HepG2 (cell line): Measurements from ENCODE around the gene SLBP. TPM values are rescaled to one million over a fixed set of nuclear protein-coding genes. Genes with fewer than 3 reads are reported as not detected.

Experiments used
- ARHGAP35 ChIP-seq: sonication (generic); formaldehyde crosslinking; IDR thresholded peaks from 2 replicates; pipeline ENCODE4 v1.9.0; 2022; ENCODE audit warnings: mild to moderate bottlenecking, inconsistent platforms, moderate library complexity, missing genetic modification reagents, borderline replicate concordance
- ATF5 ChIP-seq: sonication (generic); formaldehyde crosslinking; IDR thresholded peaks from 2 replicates; pipeline ENCODE4 v1.4.0; 2020; ENCODE audit warnings: mild to moderate bottlenecking, low read depth, missing genetic modification reagents
- CEBPZ ChIP-seq: IDR thresholded peaks from 2 replicates; pipeline ENCODE4 v1.6.1; 2012; ENCODE audit warnings: low read length, improper control_type of control experiment
- EHMT2 ChIP-seq: fragments of 200-600 bp; sonication (generic); IDR thresholded peaks from 2 replicates; pipeline ENCODE4 v1.7.0; 2017; ENCODE audit warnings: antibody characterized with exemption, low read depth, low read length, borderline replicate concordance
- ETS1 ChIP-seq: sonication (generic); formaldehyde crosslinking; IDR thresholded peaks from 2 replicates; pipeline ENCODE4 v1.4.0; 2020; ENCODE audit warnings: missing genetic modification reagents
- GATAD1 ChIP-seq: IDR thresholded peaks from 2 replicates; pipeline ENCODE4 v1.6.1; 2016; ENCODE audit warnings: missing genetic modification reagents, missing compliant biosample characterization
- HNRNPL ChIP-seq: fragments of 200-400 bp; formaldehyde crosslinking; IDR thresholded peaks from 2 replicates; pipeline ENCODE4 v1.6.1; 2017; ENCODE audit warnings: mild to moderate bottlenecking, low read depth, low read length
- IRF2 ChIP-seq: IDR thresholded peaks from 2 replicates; pipeline ENCODE4 v1.6.1; 2018; ENCODE audit warnings: missing genetic modification reagents, missing compliant biosample characterization
- LBX2 ChIP-seq: sonication (generic); formaldehyde crosslinking; IDR thresholded peaks from 2 replicates; pipeline ENCODE4 v1.5.0; 2020; ENCODE audit warnings: missing genetic modification reagents, mild to moderate bottlenecking, borderline replicate concordance
- MEF2D ChIP-seq: sonication (generic); formaldehyde crosslinking; IDR thresholded peaks from 2 replicates; pipeline ENCODE4 v1.5.1; 2020; ENCODE audit warnings: mild to moderate bottlenecking, missing genetic modification reagents
- SAFB2 ChIP-seq: sonication (generic); formaldehyde crosslinking; IDR thresholded peaks from 2 replicates; pipeline ENCODE4 v1.5.1; 2020; ENCODE audit warnings: missing genetic modification reagents, low read depth, mild to moderate bottlenecking, borderline replicate concordance
- U2AF1 ChIP-seq: fragments of 200-400 bp; formaldehyde crosslinking; optimal IDR thresholded peaks from 2 replicates; pipeline ENCODE3; 2017; ENCODE audit warnings: mild to moderate bottlenecking, low read depth, low read length
- WIZ ChIP-seq: sonication (generic); formaldehyde crosslinking; IDR thresholded peaks from 2 replicates; pipeline ENCODE4 v1.5.1; 2020; ENCODE audit warnings: mild to moderate bottlenecking, missing genetic modification reagents
- YEATS2 ChIP-seq: sonication (generic); formaldehyde crosslinking; IDR thresholded peaks from 2 replicates; pipeline ENCODE4 v1.4.0; 2020; ENCODE audit warnings: missing genetic modification reagents, borderline replicate concordance
- ZBTB21 ChIP-seq: sonication (generic); formaldehyde crosslinking; IDR thresholded peaks from 2 replicates; pipeline ENCODE4 v1.4.0; 2020; ENCODE audit warnings: missing genetic modification reagents
- ZBTB33 ChIP-seq: sonication (generic); formaldehyde crosslinking; IDR thresholded peaks from 2 replicates; pipeline ENCODE4 v1.4.0; 2020; ENCODE audit warnings: missing genetic modification reagents
- ZC3H13 ChIP-seq: sonication (generic); formaldehyde crosslinking; IDR thresholded peaks from 2 replicates; pipeline ENCODE4 v1.8.1; 2023; ENCODE audit warnings: mild to moderate bottlenecking, missing genetic modification reagents, moderate library complexity
- ZFY ChIP-seq: sonication (generic); formaldehyde crosslinking; IDR thresholded peaks from 2 replicates; pipeline ENCODE4 v1.4.0; 2020; ENCODE audit warnings: missing genetic modification reagents
- ZMYM2 ChIP-seq: sonication (generic); formaldehyde crosslinking; IDR thresholded peaks from 2 replicates; pipeline ENCODE4 v1.8.0; 2022; ENCODE audit warnings: mild to moderate bottlenecking, missing genetic modification reagents
- ZNF121 ChIP-seq: sonication (generic); formaldehyde crosslinking; IDR thresholded peaks from 2 replicates; pipeline ENCODE4 v1.5.0; 2020; ENCODE audit warnings: mild to moderate bottlenecking, missing genetic modification reagents
- ZNF430 ChIP-seq: sonication (generic); formaldehyde crosslinking; IDR thresholded peaks from 2 replicates; pipeline ENCODE4 v1.9.0; 2021; ENCODE audit warnings: mild to moderate bottlenecking, missing genetic modification reagents
- ZNF558 ChIP-seq: sonication (generic); formaldehyde crosslinking; IDR thresholded peaks from 2 replicates; pipeline ENCODE4 v1.9.0; 2022; ENCODE audit warnings: mild to moderate bottlenecking, missing genetic modification reagents, borderline replicate concordance
- ZNF570 ChIP-seq: sonication (generic); formaldehyde crosslinking; IDR thresholded peaks from 2 replicates; pipeline ENCODE4 v1.4.0; 2020; ENCODE audit warnings: mild to moderate bottlenecking, missing genetic modification reagents, borderline replicate concordance
- ZNF780A ChIP-seq: sonication (generic); formaldehyde crosslinking; IDR thresholded peaks from 2 replicates; pipeline ENCODE4 v1.8.0; 2022; ENCODE audit warnings: mild to moderate bottlenecking, missing genetic modification reagents, moderate library complexity
- polyA plus RNA-seq, 8 experiments: library from polyadenylated mRNA; depleted of rRNA in 3 of 8; stranded (reverse) in 7 of 8; unstranded in 1 of 8; fragments of >200 nt; fragmentation: Illumina TruSeq in 4 of 8; extraction: Trizol in 4 of 8; gene quantifications; 2 replicates each; pipeline versions ENCODE4 v1.2.1 to v1.2.3, GENCODE V29; 2011 to 2016; ENCODE audit warnings: low read depth in 4 of 8, missing spikeins in 1 of 8, mixed read lengths in 1 of 8; ENCODE audit not compliant: insufficient read depth in 1 of 8
- total RNA-seq, 5 experiments: library from RNA; depleted of rRNA; stranded (reverse); fragments of >200 nt; fragmentation: Illumina TruSeq; extraction: Trizol; gene quantifications; 2 replicates each; pipeline ENCODE4 v1.2.3, GENCODE V29; 2016; ENCODE audit warnings: low read depth in 1 of 5

Gene SLBP
- total and polyA plus RNA-seq, 2 of the 13 experiments (the other 11 are each of a cell fraction or from before 2014, with no cell fraction given), result 43.9 to 104 TPM

GRCh38 chr4:1748465-1748995, 36.4 kb upstream of the SLBP start (continued):
- TF ChIP-seq ZBTB33 (peak; percentile 63; the same call in 1 of the 2 replicates), ZFY (CRISPR knock-in tag) (peak; percentile 24; the same call in 1 of the 2 replicates), GATAD1 (CRISPR knock-in tag) (0 out of 2 replicates have a peak, but pooled peaks have one; percentile 26), U2AF1 (peak; percentile 51), ZMYM2 (no peak), EHMT2 (no peak), IRF2 (CRISPR knock-in tag) (no peak), SAFB2 (CRISPR knock-in tag) (no peak), ZNF430 (CRISPR knock-in tag) (no peak), LBX2 (CRISPR knock-in tag) (no peak), ARHGAP35 (no peak), ZNF570 (CRISPR knock-in tag) (no peak), WIZ (CRISPR knock-in tag) (no peak), MEF2D (CRISPR knock-in tag) (no peak), ZNF780A (CRISPR knock-in tag) (no peak), ATF5 (CRISPR knock-in tag) (0 out of 2 replicates have a peak, but pooled peaks have one; percentile 21), ETS1 (no peak), CEBPZ (no peak), YEATS2 (CRISPR knock-in tag) (no peak), HNRNPL (peak; percentile 91), ZNF558 (no peak), ZC3H13 (no peak), ZNF121 (no peak), ZBTB21 (CRISPR knock-in tag) (no peak)
